Heart left ventricle (tissue), 16 donors: ENCODE results near the gene TRIM44. TPM values are rescaled to one million over a fixed set of nuclear protein-coding genes. Genes with fewer than 3 reads are reported as not detected.
"Not testable (repeated sequence)": the region's sequence is repeated elsewhere in the genome, so short reads cannot be mapped to it uniquely, and the experiment has no call there.

Source experiments
- ATAC-seq, 4 donors: fragments of 200-7000 bp; cut with Tn5 transposase; one replicate each; pipeline ENCODE4 v1.9.1; 2020 to 2022; ENCODE audit warnings: moderate library complexity in 4 of 4, mild to moderate bottlenecking in 3 of 4, moderate number of reproducible peaks in 1 of 4
- DNase-seq, 5 donors: peaks; one replicate each; pipeline ENCODE4 v3.0.0-alpha.2; 2020
- H3K27ac ChIP-seq, 12 donors: fragments of 200-600 bp; sonication (generic) in 4 of 12; one replicate each; pipeline versions ENCODE4 v1.5.0 to v1.8.0; 2016 to 2022; ENCODE audit warnings: mild to moderate bottlenecking in 2 of 12
- H3K27me3 ChIP-seq, 9 donors: fragments of 200-600 bp; sonication (generic) in 2 of 9; one replicate each; pipeline versions ENCODE4 v1.5.1 to v1.8.0; 2016 to 2022; ENCODE audit warnings: mild to moderate bottlenecking in 3 of 9
- H3K36me3 ChIP-seq, 9 donors: fragments of 200-600 bp; sonication (generic) in 2 of 9; one replicate each; pipeline versions ENCODE4 v1.5.0 to v1.8.0; 2018 to 2022; ENCODE audit warnings: mild to moderate bottlenecking in 2 of 9
- H3K4me1 ChIP-seq, 12 donors: fragments of 200-600 bp; sonication (generic) in 4 of 12; one replicate each; pipeline versions ENCODE4 v1.5.0 to v1.8.0; 2016 to 2022; ENCODE audit warnings: mild to moderate bottlenecking in 3 of 12
- H3K4me3 ChIP-seq, 12 donors: fragments of 200-600 bp; sonication (generic) in 4 of 12; one replicate each; pipeline versions ENCODE4 v1.5.0 to v1.8.0; 2017 to 2022; ENCODE audit warnings: mild to moderate bottlenecking in 9 of 12, moderate library complexity in 4 of 12
- H3K9me3 ChIP-seq, 12 donors: fragments of 200-600 bp; sonication (generic) in 4 of 12; one replicate each; pipeline versions ENCODE4 v1.5.0 to v1.8.0; 2016 to 2022; ENCODE audit warnings: mild to moderate bottlenecking in 1 of 12
- POLR2A ChIP-seq, 2 donors: fragments of 450-650 bp; IDR thresholded peaks; one replicate each; pipeline ENCODE4 v1.6.1; 2017; ENCODE audit warnings: antibody characterized with exemption in 2 of 2, mild to moderate bottlenecking in 2 of 2, moderate library complexity in 2 of 2
- WGBS, 4 donors: extraction: QIAGEN DNeasy Blood & Tissue Kit in 2 of 4; methylation state at CpG; one replicate each; pipeline versions ENCODE4 v1.1.5 to v1.1.7; 2013 to 2018; 5-methylcytosine and 5-hydroxymethylcytosine counted together
- intact Hi-C, 10 donors: fragments of 100-400 bp; cut with DNase I; formaldehyde crosslinking; loops; one replicate each; pipeline versions ENCODE4 v1.11.1 to v1.14.2; 2022
- polyA plus RNA-seq, 2 donors: library from polyadenylated mRNA; stranded (reverse); fragments of 200-250 nt; gene quantifications; one replicate each; pipeline ENCODE4 v1.2.3, GENCODE V29; 2013
- total RNA-seq, 9 donors: library from RNA; depleted of rRNA in 2 of 9; stranded (reverse); fragments of >200 nt in 2 of 9; fragmentation: NEBNext Ultra II Directional in 3 of 9; extraction: Animal tissue kit (Norgen Biotek cat#: 25700) in 3 of 9; gene quantifications; one replicate each; pipeline versions ENCODE4 v1.1.0 to v1.2.4, GENCODE V29; 2016 to 2023
- TF ChIP-seq, protein P1 (sequence below), 12 donors: fragments of 200-600 bp; sonication (generic) in 4 of 12; IDR thresholded peaks; one replicate each; pipeline versions ENCODE4 v1.5.0 to v1.8.0; 2018 to 2022; ENCODE audit warnings: antibody characterized with exemption in 12 of 12, mild to moderate bottlenecking in 5 of 12
- donor health status: ischemic (EF 13 %, LVEDD 7.1; RV severe dilation, severe dysfunction).
- donor health status: healthy with polysubstance abuse.
- donor health status: DM: no; HTN: yes; CAD: no.
- donor health status: DM: no; HTN: no; CAD: no.
- donor health status: ischemic (EF 25% LVEDD 6.9; RV normal size, moderate dysfunction).
- donor health status: ischemic (EF 25% LVEDD 5.7; RV mildly dilated, moderate dysfunction).
- donor health status: healthy.
- donor health status: DM: yes; HTN: yes; CAD: no.
- donor health status: ischemic (EF 35%, LVEDD 5.7; RV mildly dilated, moderate dysfunction).
- donor health status: nonischemic (EF 11% LVEDD 7.7; RV severe dilation, severe dysfunction).
- donor health status: DM: yes; HTN: yes; CAD: no.
- donor health status: PGD.
- donor health status: ischemic (EF 29% LVEDD 5.4; RV normal size, mild dysfunction).
- donor health status: nonischemic (EF 23%, LVEDD 6.1; RV moderate dilation, normal function).

TRIM44 gene
- total and polyA plus RNA-seq, 11 donors, result 7.9 to 55.3 (median 44.1) TPM

DNA sequence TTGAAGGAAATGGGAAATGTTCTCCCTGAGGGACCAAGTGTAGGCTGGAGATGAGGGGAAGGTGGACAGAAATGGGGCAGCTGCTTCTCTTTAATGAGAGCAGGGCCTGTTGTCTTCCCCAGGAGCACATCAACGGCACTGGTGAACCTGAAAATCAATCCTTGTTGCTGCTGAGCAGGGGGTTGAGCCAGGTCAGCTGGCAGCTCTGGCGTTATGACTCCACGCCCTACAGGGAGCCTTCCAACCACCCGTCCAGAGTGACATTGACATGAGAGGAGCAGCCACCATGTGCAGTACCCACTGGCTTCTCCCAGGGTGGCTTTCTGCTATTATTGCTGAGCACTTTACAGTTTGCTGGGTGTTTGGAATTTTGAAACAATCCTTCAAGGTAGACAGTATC is 164.4 kb downstream of the TRIM44 start:
- H3K9me3 ChIP-seq, result peaks cover 0 to 4% (median 0%) of the 10 kb centered on the region in 12 donors
- WGBS, 4 donors, result 38 to 69% (median 56%) methylated on average over 4 of the region's 4 CpGs
- peaks cover 0 to 24% (median 12%) of the 10 kb centered on the region in 12 donors for H3K4me1 ChIP-seq
- H3K4me3 ChIP-seq, result no peak overlapping the region
- DNase-seq, result peak in 1 of 5 donors; percentile 33
- intact Hi-C loops, result loop anchor here in 8 of 10 donors (5.0 to 10.0 kb wide), 8 partner anchors 162 to 648 kb away; partner anchors contain the start of genes TRIM44 (in 2 of the 8) and FJX1 (in 1 of the 8)
- H3K36me3 ChIP-seq, result no peaks in the 10 kb centered on the region
- H3K27me3 ChIP-seq, result no peaks in the 10 kb centered on the region
- H3K27ac ChIP-seq, result no peak overlapping the region
- ATAC-seq, result peak in 3 of 4 donors; percentile 54 to 65 (median 63)
- TF ChIP-seq, protein P1, sequence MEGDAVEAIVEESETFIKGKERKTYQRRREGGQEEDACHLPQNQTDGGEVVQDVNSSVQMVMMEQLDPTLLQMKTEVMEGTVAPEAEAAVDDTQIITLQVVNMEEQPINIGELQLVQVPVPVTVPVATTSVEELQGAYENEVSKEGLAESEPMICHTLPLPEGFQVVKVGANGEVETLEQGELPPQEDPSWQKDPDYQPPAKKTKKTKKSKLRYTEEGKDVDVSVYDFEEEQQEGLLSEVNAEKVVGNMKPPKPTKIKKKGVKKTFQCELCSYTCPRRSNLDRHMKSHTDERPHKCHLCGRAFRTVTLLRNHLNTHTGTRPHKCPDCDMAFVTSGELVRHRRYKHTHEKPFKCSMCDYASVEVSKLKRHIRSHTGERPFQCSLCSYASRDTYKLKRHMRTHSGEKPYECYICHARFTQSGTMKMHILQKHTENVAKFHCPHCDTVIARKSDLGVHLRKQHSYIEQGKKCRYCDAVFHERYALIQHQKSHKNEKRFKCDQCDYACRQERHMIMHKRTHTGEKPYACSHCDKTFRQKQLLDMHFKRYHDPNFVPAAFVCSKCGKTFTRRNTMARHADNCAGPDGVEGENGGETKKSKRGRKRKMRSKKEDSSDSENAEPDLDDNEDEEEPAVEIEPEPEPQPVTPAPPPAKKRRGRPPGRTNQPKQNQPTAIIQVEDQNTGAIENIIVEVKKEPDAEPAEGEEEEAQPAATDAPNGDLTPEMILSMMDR (IDR thresholded peaks at IDR 0.05), result no peak
- no peak for TF ChIP-seq POLR2A (IDR thresholded peaks at IDR 0.05)

DNA sequence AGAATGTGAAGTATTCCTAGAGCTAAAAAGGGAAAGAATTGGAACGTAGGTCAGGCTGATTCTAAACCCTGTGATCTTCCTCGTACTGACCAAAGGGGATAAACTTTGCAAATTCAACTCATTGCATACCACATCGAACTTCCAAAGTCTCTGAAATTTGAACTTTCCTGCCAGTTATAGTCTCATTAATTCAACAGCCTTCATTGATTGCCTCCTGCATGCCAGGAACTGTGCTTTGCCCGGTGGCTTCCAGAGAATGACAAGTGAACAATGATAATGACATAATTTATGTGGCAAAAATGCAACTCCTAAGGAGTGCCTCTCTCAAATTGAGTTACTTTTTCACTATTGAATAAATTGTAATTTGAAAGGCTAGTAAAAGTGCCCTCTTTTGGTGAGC is 173.6 kb downstream of the TRIM44 start:
- Histone ChIP-seq H3K36me3 (no peaks in the 10 kb centered on the region), H3K27me3 (no peaks in the 10 kb centered on the region), H3K4me1 (no peaks in the 10 kb centered on the region), H3K9me3 (peaks cover 0 to 23% (median 2%) of the 10 kb centered on the region in 12 donors), H3K4me3 (no peak overlapping the region), H3K27ac (no peak overlapping the region)
- ATAC-seq (no peak), DNase-seq (no peak)
- intact Hi-C loops, result no loop called here
- WGBS, 4 donors, result 89 to 93% (median 91%) methylated on average over 4 of the region's 4 CpGs
- no peak for TF ChIP-seq POLR2A (IDR thresholded peaks at IDR 0.05)
- TF ChIP-seq, protein P1 (IDR thresholded peaks at IDR 0.05), result no peak

DNA sequence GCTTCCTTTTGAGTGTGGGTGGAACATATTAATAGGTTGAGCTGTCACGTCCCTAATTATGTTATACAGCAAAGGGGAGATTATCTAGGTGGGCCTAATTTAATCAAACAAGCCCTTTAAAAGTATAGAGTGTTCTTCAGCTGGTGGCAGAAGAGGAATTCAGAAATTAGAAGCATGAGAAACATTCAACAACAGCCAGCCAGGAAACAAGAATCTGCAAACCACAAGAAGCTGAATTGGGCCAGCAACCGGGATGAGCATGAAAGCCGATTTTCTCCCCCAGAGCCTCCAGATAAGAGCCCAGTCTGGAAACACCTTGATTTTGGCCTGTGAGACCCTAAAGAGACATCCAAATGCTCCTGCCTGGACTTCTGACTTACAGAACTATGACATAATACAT is 175.5 kb downstream of the TRIM44 start:
- H3K36me3 ChIP-seq, result no peaks in the 10 kb centered on the region
- no peak for TF ChIP-seq POLR2A (IDR thresholded peaks at IDR 0.05)
- TF ChIP-seq, protein P1 (IDR thresholded peaks at IDR 0.05), result no peak
- no peaks in the 10 kb centered on the region for H3K4me1 ChIP-seq
- intact Hi-C loops, result no loop called here
- H3K27me3 ChIP-seq, result no peaks in the 10 kb centered on the region
- 88 to 95% (median 92%) methylated on average over 3 of the region's 3 CpGs for WGBS, 4 donors
- peaks cover 0 to 9% (median 2%) of the 10 kb centered on the region in 12 donors for H3K9me3 ChIP-seq
- DNase-seq (no peak), ATAC-seq (no peak)
- H3K27ac ChIP-seq, result no peak overlapping the region
- no peak overlapping the region for H3K4me3 ChIP-seq

DNA sequence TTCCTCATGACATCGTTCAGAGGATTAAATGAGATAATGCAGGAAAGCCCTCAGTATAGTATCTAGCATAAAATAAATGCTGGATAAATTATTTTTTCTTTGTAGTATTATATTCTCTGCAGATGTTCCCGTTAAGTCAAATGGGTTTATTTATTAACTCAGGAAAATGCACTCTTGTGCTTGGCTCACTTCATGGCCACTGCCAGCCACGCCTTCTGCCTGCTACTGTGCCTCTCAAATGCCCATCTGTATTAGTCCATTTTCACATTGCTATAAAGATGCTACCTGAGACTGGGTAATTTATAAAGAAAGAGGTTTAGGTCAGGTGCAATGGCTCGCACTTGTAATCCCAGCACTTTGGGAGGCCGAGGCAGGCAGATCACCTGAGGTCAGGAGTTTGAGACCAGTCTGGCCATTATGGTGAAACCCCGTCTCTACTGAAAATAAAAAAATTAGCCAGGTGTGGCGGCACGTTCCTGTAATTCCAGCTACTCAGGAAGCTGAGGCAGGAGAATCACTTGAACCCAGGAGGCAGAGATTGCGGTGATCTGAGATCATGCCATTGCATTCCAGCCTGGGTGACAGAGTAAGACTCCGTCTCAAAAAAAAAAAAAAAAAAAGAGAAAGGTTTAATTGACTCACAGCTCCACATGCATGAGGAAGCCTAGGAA is 176.3 kb downstream of the TRIM44 start:
- H3K4me3 ChIP-seq, H3K4me1 ChIP-seq, H3K36me3 ChIP-seq, H3K9me3 ChIP-seq, ATAC-seq, intact Hi-C loops, H3K27me3 ChIP-seq, DNase-seq, H3K27ac ChIP-seq: not testable (repeated sequence)
- 94 to 96% (median 95%) methylated on average over 10 of the region's 10 CpGs for WGBS, 4 donors
